Measurements from ENCODE around the gene SLC25A42. TPM values are rescaled to one million over a fixed set of nuclear protein-coding genes. Genes with fewer than 3 reads are reported as not detected.

SLC25A42 gene
- total RNA-seq, 2 donors from 2014 or later: 10.3 to 14.4 TPM

DNA sequence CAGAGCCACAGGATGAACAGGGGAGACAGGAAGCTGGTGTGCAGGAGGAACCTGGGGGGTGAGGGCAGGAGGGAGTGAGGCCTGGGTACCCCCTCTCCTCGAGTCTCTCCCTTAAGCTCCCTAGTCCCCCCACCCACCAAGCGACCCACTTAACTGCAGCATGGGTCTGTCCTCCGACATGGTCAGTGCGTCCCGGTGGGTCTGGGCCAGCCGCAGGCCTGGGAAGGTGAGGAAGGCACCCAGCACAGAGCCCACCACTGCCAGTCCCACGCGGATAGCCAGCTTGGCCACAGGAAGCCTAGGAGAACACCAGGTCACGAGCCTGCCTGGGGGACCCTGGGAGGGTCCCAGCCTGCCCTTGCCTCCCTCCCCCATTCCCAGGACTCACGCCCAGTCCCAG, 57.6 kb downstream of the SLC25A42 start:
- TF ChIP-seq, protein P1, sequence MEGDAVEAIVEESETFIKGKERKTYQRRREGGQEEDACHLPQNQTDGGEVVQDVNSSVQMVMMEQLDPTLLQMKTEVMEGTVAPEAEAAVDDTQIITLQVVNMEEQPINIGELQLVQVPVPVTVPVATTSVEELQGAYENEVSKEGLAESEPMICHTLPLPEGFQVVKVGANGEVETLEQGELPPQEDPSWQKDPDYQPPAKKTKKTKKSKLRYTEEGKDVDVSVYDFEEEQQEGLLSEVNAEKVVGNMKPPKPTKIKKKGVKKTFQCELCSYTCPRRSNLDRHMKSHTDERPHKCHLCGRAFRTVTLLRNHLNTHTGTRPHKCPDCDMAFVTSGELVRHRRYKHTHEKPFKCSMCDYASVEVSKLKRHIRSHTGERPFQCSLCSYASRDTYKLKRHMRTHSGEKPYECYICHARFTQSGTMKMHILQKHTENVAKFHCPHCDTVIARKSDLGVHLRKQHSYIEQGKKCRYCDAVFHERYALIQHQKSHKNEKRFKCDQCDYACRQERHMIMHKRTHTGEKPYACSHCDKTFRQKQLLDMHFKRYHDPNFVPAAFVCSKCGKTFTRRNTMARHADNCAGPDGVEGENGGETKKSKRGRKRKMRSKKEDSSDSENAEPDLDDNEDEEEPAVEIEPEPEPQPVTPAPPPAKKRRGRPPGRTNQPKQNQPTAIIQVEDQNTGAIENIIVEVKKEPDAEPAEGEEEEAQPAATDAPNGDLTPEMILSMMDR (IDR thresholded peaks at IDR 0.05): no peak
- Histone ChIP-seq H3K27ac (no peak overlapping the region), H3K36me3 (peaks cover 7% of the 10 kb centered on the region), H3K9me3 (peaks cover 0 to 7% of the 10 kb centered on the region in 2 donors), H3K4me3 (no peak overlapping the region), H3K4me1 (no peaks in the 10 kb centered on the region), H3K27me3 (no peaks in the 10 kb centered on the region)
- DNase-seq (ENCODE audit: low spot score): no peak

DNA sequence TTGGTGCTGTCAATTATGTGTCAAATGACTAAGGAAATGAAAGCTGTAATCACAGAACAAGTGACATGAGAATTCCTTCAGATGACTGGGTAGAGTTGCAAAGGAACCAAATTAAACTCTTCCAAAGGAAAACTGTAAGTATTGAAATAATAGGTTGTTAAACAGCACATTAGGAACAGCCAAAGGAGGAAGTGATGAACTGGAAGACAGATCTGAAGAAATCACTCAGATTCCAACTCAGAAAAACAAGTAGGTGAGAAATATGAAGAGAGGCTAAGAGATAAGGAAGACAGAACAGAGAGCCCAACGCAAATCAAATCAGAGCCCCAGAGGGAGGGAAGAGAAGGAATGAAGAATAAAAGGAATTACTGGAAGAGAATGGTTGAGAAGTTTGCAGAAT, 59.1 kb downstream of the SLC25A42 start:
- Histone ChIP-seq H3K36me3 (peaks cover 7% of the 10 kb centered on the region), H3K27ac (no peak overlapping the region), H3K4me3 (no peak overlapping the region), H3K27me3 (no peaks in the 10 kb centered on the region), H3K4me1 (no peaks in the 10 kb centered on the region), H3K9me3 (peaks cover 0 to 7% of the 10 kb centered on the region in 2 donors)
- DNase-seq (ENCODE audit: low spot score): no peak
- TF ChIP-seq, protein P1 (IDR thresholded peaks at IDR 0.05): no peak

DNA sequence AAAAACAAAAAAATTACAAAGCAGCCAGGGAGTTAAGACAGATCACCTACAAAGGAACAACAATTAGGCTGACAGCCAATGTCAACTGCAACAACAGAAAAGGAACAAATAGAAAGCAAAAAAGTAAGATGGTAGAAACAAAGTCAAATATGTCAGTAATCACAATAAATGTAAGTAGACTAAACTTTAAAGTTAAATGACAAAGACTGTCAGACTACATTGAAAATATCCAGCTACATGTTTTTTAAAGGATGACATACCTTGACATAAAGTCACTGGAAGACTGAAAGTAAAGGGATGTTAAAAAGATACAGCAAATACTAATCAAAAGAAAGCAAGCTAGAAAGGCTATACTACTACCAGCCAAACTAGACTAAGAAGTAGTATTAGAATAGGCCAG, 59.6 kb downstream of the SLC25A42 start:
- no peak for DNase-seq (ENCODE audit: low spot score)
- Histone ChIP-seq H3K27me3 (no peaks in the 10 kb centered on the region), H3K9me3 (peaks cover 0 to 7% of the 10 kb centered on the region in 2 donors), H3K4me3 (no peak overlapping the region), H3K27ac (no peak overlapping the region), H3K4me1 (no peaks in the 10 kb centered on the region), H3K36me3 (peaks cover 7% of the 10 kb centered on the region)
- TF ChIP-seq, protein P1 (IDR thresholded peaks at IDR 0.05): no peak

DNA sequence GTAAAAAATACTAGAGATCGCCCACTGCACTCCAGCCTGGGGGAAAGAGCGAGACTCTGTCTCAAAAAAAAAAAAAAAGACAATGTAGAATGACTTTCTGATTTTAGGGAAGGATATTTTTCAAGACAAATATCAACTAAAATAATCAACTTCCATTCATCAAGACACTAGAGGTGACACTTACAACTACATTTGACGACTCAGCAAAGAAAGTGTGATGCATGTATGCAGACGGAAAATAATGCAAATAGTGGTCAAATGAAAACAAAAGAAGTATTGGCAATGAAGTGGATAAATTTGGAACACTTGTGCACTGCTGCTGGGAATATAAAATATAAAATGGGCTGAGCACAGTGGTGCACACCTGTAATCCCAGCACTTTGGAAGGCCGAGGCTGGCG, 62.3 kb downstream of the SLC25A42 start:
- H3K27ac ChIP-seq: no peak overlapping the region
- H3K4me3 ChIP-seq: no peak overlapping the region
- TF ChIP-seq, protein P1 (IDR thresholded peaks at IDR 0.05): no peak
- H3K27me3 ChIP-seq: no peaks in the 10 kb centered on the region
- no peak for DNase-seq (ENCODE audit: low spot score)
- no peaks in the 10 kb centered on the region for H3K36me3 ChIP-seq
- H3K4me1 ChIP-seq: no peaks in the 10 kb centered on the region
- H3K9me3 ChIP-seq: peaks cover 0 to 7% of the 10 kb centered on the region in 2 donors

DNA sequence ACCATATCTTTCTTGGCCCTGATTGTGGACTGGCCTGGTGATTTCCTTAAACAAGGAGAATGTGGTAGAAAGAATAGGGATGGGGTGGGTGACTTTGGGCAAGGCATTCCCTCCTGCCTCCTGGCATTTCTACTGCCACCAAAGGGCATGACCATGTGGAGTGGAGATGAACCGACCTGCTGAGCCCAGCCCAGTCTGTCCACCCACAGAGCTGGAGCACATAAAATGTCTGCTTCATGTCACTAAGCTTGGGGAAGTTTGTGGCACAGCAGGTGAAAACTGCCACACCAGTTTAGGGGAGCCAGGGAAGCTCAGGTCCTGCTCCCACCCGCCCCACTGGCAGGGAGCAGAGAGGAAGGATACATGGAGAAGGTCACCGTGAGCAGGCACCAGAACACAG, 68.2 kb downstream of the SLC25A42 start:
- H3K4me1 ChIP-seq: peaks cover 0 to 13% of the 10 kb centered on the region in 2 donors
- no peak overlapping the region for H3K27ac ChIP-seq
- H3K4me3 ChIP-seq: no peak overlapping the region
- peaks cover 0 to 8% of the 10 kb centered on the region in 2 donors for H3K9me3 ChIP-seq
- no peaks in the 10 kb centered on the region for H3K36me3 ChIP-seq
- no peak for DNase-seq (ENCODE audit: low spot score)
- TF ChIP-seq, protein P1 (IDR thresholded peaks at IDR 0.05): no peak
- no peaks in the 10 kb centered on the region for H3K27me3 ChIP-seq

DNA sequence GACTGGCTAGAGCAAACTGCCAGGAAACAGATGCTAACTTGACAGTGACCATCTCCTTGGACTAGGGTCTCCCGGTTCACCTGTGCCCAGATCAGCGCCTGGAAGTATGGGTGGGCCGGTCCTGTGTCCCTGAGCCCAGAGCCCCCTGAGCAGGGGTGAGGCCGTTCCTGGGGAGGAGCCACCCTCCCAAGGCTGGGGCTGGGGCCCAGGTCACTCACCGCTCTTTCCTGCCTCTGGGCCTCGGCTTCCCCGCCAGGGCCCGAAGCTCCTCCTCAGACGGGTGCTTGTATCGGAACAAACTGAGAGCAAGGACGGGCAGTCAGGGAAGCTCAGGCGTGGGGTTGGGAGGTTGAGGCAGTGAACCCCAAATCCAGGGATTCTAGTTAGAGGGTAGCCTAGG, 69.1 kb downstream of the SLC25A42 start:
- Histone ChIP-seq H3K9me3 (peaks cover 0 to 8% of the 10 kb centered on the region in 2 donors), H3K27me3 (no peaks in the 10 kb centered on the region), H3K36me3 (no peaks in the 10 kb centered on the region), H3K4me3 (no peak overlapping the region), H3K4me1 (peaks cover 0 to 23% of the 10 kb centered on the region in 2 donors), H3K27ac (no peak overlapping the region)
- no peak for DNase-seq (ENCODE audit: low spot score)
- TF ChIP-seq, protein P1 (IDR thresholded peaks at IDR 0.05): no peak

Data from right atrium auricular region (tissue), 2 donors.